Neural progenitor cell (in vitro differentiated cells): ENCODE data around the gene RGS7.

ENCODE experiments used
- CTCF ChIP-seq: fragments of 200-600 bp; sonication (generic); IDR thresholded peaks from 2 replicates; pipeline ENCODE4 v1.5.1; 2017; ENCODE audit warnings: antibody characterized with exemption, mild to moderate bottlenecking
- EZH2 ChIP-seq: fragments of 200-600 bp; sonication (generic); IDR thresholded peaks from 2 replicates; pipeline ENCODE4 v1.6.1; 2017; ENCODE audit warnings: antibody characterized with exemption, mild to moderate bottlenecking, moderate library complexity

DNA sequence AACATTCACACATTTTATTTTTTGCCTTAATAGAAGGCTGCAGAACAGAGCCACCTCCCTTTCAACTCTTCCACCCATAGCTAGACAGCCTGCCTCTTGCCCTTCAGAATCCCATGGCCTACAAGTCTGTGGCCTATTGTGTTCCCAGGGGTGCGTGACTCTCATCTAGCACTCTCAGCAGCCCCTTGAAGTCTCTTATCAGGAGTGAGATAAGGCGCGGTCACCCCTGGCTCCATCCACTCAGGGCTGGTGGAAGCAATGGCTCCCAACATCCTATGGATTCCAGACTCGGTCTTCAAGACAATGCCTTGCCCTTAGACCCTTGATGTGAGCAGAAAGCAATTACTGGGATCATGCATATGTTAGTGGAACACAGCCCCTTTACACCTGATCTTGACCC is 480.9 kb downstream of the RGS7 start:
- TF ChIP-seq EZH2 = no peak
- no peak for TF ChIP-seq CTCF
